GM19324 (cell line): ENCODE results near the gene EMC10.
A peak's percentile ranks its signal among the peaks of the same experiment; 100 is the strongest.
"Not testable (repeated sequence)": the region's sequence is repeated elsewhere in the genome, so short reads cannot be mapped to it uniquely, and the experiment has no call there.

Experiments
- ATAC-seq: cut with Tn5 transposase; IDR thresholded peaks from one replicate; pipeline ENCODE4 v1.9.1; 2021; ENCODE audit warnings: mild to moderate bottlenecking, moderate library complexity; ENCODE audit not compliant: unreplicated experiment, low FRiP score

The EMC10 gene

GRCh38 chr19:50450369-50451222, 25.7 kb upstream of the EMC10 start:
- ATAC-seq, result no peak

GRCh38 chr19:50451223-50451534, 25.1 kb upstream of the EMC10 start:
- no peak for ATAC-seq

GRCh38 chr19:50453243-50453642, 23.1 kb upstream of the EMC10 start:
- no peak for ATAC-seq

- no peak for ATAC-seq
Observed at GRCh38 chr19:50455992-50456391, 20.3 kb upstream of the EMC10 start.

- no peak for ATAC-seq
Observed at GRCh38 chr19:50457300-50457699, 19.0 kb upstream of the EMC10 start.

GRCh38 chr19:50458396-50459066, 17.8 kb upstream of the EMC10 start:
- ATAC-seq, result no peak

- ATAC-seq, result no peak
Observed at GRCh38 chr19:50459067-50459456, 17.2 kb upstream of the EMC10 start.

- no peak for ATAC-seq
Observed at GRCh38 chr19:50459638-50460037, 16.7 kb upstream of the EMC10 start.

- ATAC-seq, result peak; percentile 47
Observed at GRCh38 chr19:50460161-50460765, 16.0 kb upstream of the EMC10 start.

GRCh38 chr19:50461066-50461875, 15.0 kb upstream of the EMC10 start:
- no peak for ATAC-seq

- ATAC-seq, result no peak
Observed at GRCh38 chr19:50462970-50463369, 13.3 kb upstream of the EMC10 start.

GRCh38 chr19:50464348-50464747, 12.0 kb upstream of the EMC10 start:
- ATAC-seq, result no peak

- no peak for ATAC-seq
Observed at GRCh38 chr19:50465000-50465399, 11.3 kb upstream of the EMC10 start.

- no peak for ATAC-seq
Observed at GRCh38 chr19:50465986-50466705, 10.2 kb upstream of the EMC10 start.

- no peak for ATAC-seq
Observed at GRCh38 chr19:50466706-50467039, 9.6 kb upstream of the EMC10 start.

GRCh38 chr19:50467566-50467965, 8.7 kb upstream of the EMC10 start:
- no peak for ATAC-seq

- no peak for ATAC-seq
Observed at GRCh38 chr19:50468818-50469217, 7.5 kb upstream of the EMC10 start.

- ATAC-seq, result not testable (repeated sequence)
Observed at GRCh38 chr19:50473336-50473735, 3.0 kb upstream of the EMC10 start.

GRCh38 chr19:50475101-50475568, 1.2 kb upstream of the EMC10 start:
- ATAC-seq, result no peak

GRCh38 chr19:50475736-50476223, 527 bp upstream of the EMC10 start:
- peak; percentile 29 for ATAC-seq
